K562 treated with DMSO at 1 percent for 24 hours (cell line): Measurements from ENCODE around the gene LILRB5. TPM values are rescaled to one million over a fixed set of nuclear protein-coding genes. Genes with fewer than 3 reads are reported as not detected.

Source experiments
- total RNA-seq: library from RNA; unstranded; fragments of 300-600 nt; gene quantifications from 2 replicates; pipeline ENCODE4 v1.2.3, GENCODE V29; 2022; ENCODE audit warnings: low read depth; ENCODE audit not compliant: insufficient read depth

The LILRB5 gene
- not detected in 2 replicates for total RNA-seq

DNA sequence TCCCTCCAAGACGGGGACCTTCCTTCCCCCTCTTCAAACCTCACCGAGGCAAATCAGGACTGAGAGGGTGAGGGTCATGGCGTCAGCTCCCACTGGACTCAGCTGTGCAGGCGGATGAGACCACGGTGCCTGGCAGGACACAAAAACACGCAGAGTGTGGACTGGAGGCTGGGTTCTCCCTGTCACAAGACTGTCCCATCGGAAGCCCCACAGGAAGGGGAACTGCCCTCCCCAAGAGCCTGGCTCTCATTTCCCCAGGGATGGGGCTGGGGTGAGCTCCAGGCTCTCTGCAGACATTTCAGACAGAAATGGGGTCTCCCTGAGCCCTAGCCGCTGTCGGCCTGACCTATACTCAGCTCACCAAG lies at the start of gene LILRB5:
LILRB5 (minus strand) TSS at position 158 of the 365 bp plus-strand sequence; CDS start at position 78, 80 bp downstream.

DNA sequence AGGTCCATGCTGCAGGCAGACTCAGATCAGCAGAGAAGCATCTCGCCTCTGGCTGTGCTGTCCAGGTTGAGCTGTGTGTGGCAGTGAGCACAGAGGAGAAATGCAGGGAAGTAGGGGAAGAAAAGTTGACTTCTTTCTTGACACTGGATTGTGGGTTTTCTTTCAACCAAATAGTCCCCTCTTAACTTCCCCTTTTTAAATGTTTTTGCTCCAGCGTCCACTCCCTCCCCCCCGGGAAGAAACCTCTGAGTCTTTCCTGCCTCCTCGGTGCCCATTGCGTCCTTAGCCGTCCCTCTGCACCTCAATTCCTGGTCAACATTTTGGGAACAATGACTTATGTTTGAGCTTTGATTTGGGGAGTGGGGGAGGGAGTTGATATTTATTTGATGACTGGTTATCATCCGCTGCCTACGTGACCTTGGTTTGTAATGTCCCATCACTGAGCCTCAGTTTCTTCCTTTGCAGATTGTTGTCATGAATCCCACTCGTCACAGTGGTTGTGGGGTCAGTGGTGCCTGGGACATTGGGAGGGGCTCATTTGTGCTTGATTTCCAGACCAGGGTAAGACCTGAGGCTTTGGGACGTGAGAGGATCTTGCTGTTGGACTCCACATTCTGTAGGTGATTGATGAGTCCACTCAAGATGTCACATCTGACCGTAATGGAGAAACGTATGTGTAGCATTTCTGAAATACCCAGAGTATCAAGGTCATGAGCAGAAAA lies 24.1 kb upstream of the LILRB5 start, which contains the start of gene LILRB2:
LILRB2 (minus strand) TSS at position 104 of the 722 bp plus-strand sequence. CDS start 614 bp downstream, outside the sequence.

GRCh38 chr19:54242646-54243045 lies 14.4 kb downstream of the LILRB5 start, which contains the start of gene LILRA6:
Gene LILRA6 (minus strand): TSS chr19:54242790.

GRCh38 chr19:54222474-54223276 lies 34.4 kb downstream of the LILRB5 start, which contains the start of gene LILRB3:
Gene LILRB3 (minus strand): TSS chr19:54223007. CDS start chr19:54222976, 31 bp downstream.

Other genes starting within 250 kb of the LILRB5 start
- gene VSTM1, start 193.4 kb downstream of the LILRB5 start, total RNA-seq = not detected in 2 replicates
- gene TARM1, start 175.9 kb downstream of the LILRB5 start, total RNA-seq = not detected in 2 replicates
- gene OSCAR, start 156.5 kb downstream of the LILRB5 start, total RNA-seq = 1.4 and 1.9 TPM in 2 replicates
- gene NDUFA3, start 154.4 kb downstream of the LILRB5 start, total RNA-seq = 86.4 and 133 TPM in 2 replicates
- 9.7 and 20.2 TPM in 2 replicates for gene TFPT, start 141.6 kb downstream of the LILRB5 start, total RNA-seq
- 90.1 and 106 TPM in 2 replicates for gene PRPF31, start 141.5 kb downstream of the LILRB5 start, total RNA-seq
- gene CNOT3, start 119.5 kb downstream of the LILRB5 start, total RNA-seq = 71.9 and 76.1 TPM in 2 replicates
- gene LENG1, start 97.6 kb downstream of the LILRB5 start, total RNA-seq = 8.3 and 8.5 TPM in 2 replicates
- 0.90 TPM in 1 of 2 replicates, not detected in the other for gene TMC4, start 84.1 kb downstream of the LILRB5 start, total RNA-seq
- gene MBOAT7, start 67.7 kb downstream of the LILRB5 start, total RNA-seq = 227 and 231 TPM in 2 replicates
- 86.8 and 89.8 TPM in 2 replicates for gene TSEN34, start 66.0 kb downstream of the LILRB5 start, total RNA-seq
- 6,803 and 7,007 TPM in 2 replicates for gene RPS9, start 56.4 kb downstream of the LILRB5 start, total RNA-seq
- not detected in 2 replicates for gene LILRB3, start 34.3 kb downstream of the LILRB5 start, total RNA-seq
- not detected in 2 replicates for gene LILRA6, start 14.5 kb downstream of the LILRB5 start, total RNA-seq
- gene LILRB2, start 23.8 kb upstream of the LILRB5 start, total RNA-seq = not detected in 2 replicates
- gene LILRA5, start 55.9 kb upstream of the LILRB5 start, total RNA-seq = not detected in 2 replicates
- gene LILRA4, start 81.9 kb upstream of the LILRB5 start, total RNA-seq = not detected in 2 replicates
- gene LAIR1, start 107.7 kb upstream of the LILRB5 start, total RNA-seq = 1.3 and 1.7 TPM in 2 replicates
- 0.22 TPM in 1 of 2 replicates, not detected in the other for gene TTYH1, start 158.2 kb upstream of the LILRB5 start, total RNA-seq
- 122 and 127 TPM in 2 replicates for gene LENG8, start 191.9 kb upstream of the LILRB5 start, total RNA-seq
- 0.87 and 1.1 TPM in 2 replicates for gene LENG9, start 206.5 kb upstream of the LILRB5 start, total RNA-seq
- gene CDC42EP5, start 216.0 kb upstream of the LILRB5 start, total RNA-seq = 3.0 and 3.9 TPM in 2 replicates
- gene LAIR2, start 245.6 kb upstream of the LILRB5 start, total RNA-seq = not detected in 2 replicates